Esophagus squamous epithelium (tissue), 5 donors: Measurements from ENCODE around the gene DCUN1D4. TPM values are rescaled to one million over a fixed set of nuclear protein-coding genes. Genes with fewer than 3 reads are reported as not detected.

Source experiments
- DNase-seq: peaks from one replicate; lab custom pipeline; 2025; lab: John Stamatoyannopoulos, UW
- H3K27ac ChIP-seq, 4 donors: fragments of 200-600 bp; sonication (generic); one replicate each; pipeline ENCODE4 v1.5.1; 2016 to 2019; ENCODE audit warnings: mild to moderate bottlenecking in 1 of 4
- H3K27me3 ChIP-seq, 4 donors: fragments of 200-600 bp; sonication (generic); 1 replicate in 3 of 4; 2 replicates in 1 of 4; pipeline versions ENCODE4 v1.5.1 to v1.6.0; 2017 to 2021; ENCODE audit warnings: antibody characterized with exemption in 1 of 4
- H3K36me3 ChIP-seq, 3 donors: fragments of 200-600 bp; sonication (generic); one replicate each; pipeline ENCODE4 v1.5.1; 2016 to 2019
- H3K4me1 ChIP-seq, 3 donors: fragments of 200-600 bp; sonication (generic); one replicate each; pipeline ENCODE4 v1.5.1; 2017 to 2019
- H3K4me3 ChIP-seq, 4 donors: fragments of 200-600 bp; sonication (generic); 1 replicate in 3 of 4; 2 replicates in 1 of 4; pipeline ENCODE4 v1.5.1; 2016 to 2019; ENCODE audit warnings: mild to moderate bottlenecking in 2 of 4, moderate library complexity in 1 of 4
- H3K9me3 ChIP-seq, 3 donors: fragments of 200-600 bp; sonication (generic); one replicate each; pipeline ENCODE4 v1.5.1; 2016 to 2019
- CTCF ChIP-seq, 6 experiments: fragments of 450-650 bp in 4 of 6; fragments of 200-600 bp in 2 of 6; sonication (generic) in 2 of 6; IDR thresholded peaks; one replicate each; pipeline ENCODE4 v1.5.1; 2016 to 2019; ENCODE audit warnings: antibody characterized with exemption in 6 of 6, mild to moderate bottlenecking in 4 of 6, moderate library complexity in 4 of 6
- POLR2A ChIP-seq, 4 donors: fragments of 450-650 bp; IDR thresholded peaks; one replicate each; pipeline ENCODE4 v1.6.1; 2017; ENCODE audit warnings: antibody characterized with exemption in 4 of 4, mild to moderate bottlenecking in 4 of 4, moderate library complexity in 3 of 4
- WGBS, 2 donors: methylation state at CpG; one replicate each; pipeline ENCODE4 v1.1.5; 2018; 5-methylcytosine and 5-hydroxymethylcytosine counted together
- intact Hi-C: fragments of 100-400 bp; cut with DNase I; formaldehyde crosslinking; loops from one replicate; pipeline ENCODE4 v1.15.0; 2022
- total RNA-seq, 4 donors: library from RNA; depleted of rRNA; stranded (reverse); fragments of >200 nt; gene quantifications; one replicate each; pipeline ENCODE4 v1.1.0, GENCODE V29; 2016
- donor health status: DM: yes; HTN: yes; CAD: no.

DCUN1D4 gene
- total RNA-seq, 4 donors from 2014 or later = 13.0 to 33.0 (median 16.7) TPM

GRCh38 chr4:51901363-51901762, 58.4 kb downstream of the DCUN1D4 start:
- TF ChIP-seq POLR2A (IDR thresholded peaks at IDR 0.05) (no peak), CTCF (IDR thresholded peaks at IDR 0.05) (no peak)
- 87 to 88% methylated on average over 4 to 5 of the region's 5 CpGs for WGBS, 2 donors
- Histone ChIP-seq H3K27me3 (no peaks in the 10 kb centered on the region), H3K36me3 (peaks cover 0 to 58% (median 7%) of the 10 kb centered on the region in 3 donors), H3K4me3 (no peak overlapping the region), H3K4me1 (peaks cover 0 to 9% (median 6%) of the 10 kb centered on the region in 3 donors), H3K9me3 (no peaks in the 10 kb centered on the region), H3K27ac (no peak overlapping the region)
- intact Hi-C loops = no loop called here
- no peak for DNase-seq

GRCh38 chr4:51906167-51906958, 63.4 kb downstream of the DCUN1D4 start:
- Histone ChIP-seq H3K9me3 (no peaks in the 10 kb centered on the region), H3K27ac (peak overlapping the region in 1 of 4 donors; percentile 29), H3K27me3 (no peaks in the 10 kb centered on the region), H3K4me3 (no peak overlapping the region), H3K4me1 (peaks cover 0 to 13% (median 6%) of the 10 kb centered on the region in 3 donors), H3K36me3 (peaks cover 0 to 72% (median under 1%) of the 10 kb centered on the region in 3 donors)
- intact Hi-C loops = no loop called here
- WGBS, 2 donors = 48 to 50% methylated on average over 6 to 7 of the region's 7 CpGs
- no peak for DNase-seq
- TF ChIP-seq POLR2A (IDR thresholded peaks at IDR 0.05) (no peak), CTCF (IDR thresholded peaks at IDR 0.05) (no peak)

- no peak for TF ChIP-seq CTCF (IDR thresholded peaks at IDR 0.05)
- TF ChIP-seq POLR2A (IDR thresholded peaks at IDR 0.05) = no peak
- H3K4me1 ChIP-seq = peaks cover 0 to 13% (median 6%) of the 10 kb centered on the region in 3 donors
- intact Hi-C loops = no loop called here
- H3K9me3 ChIP-seq = no peaks in the 10 kb centered on the region
- 36 to 55% methylated on average over 3 of the region's 3 CpGs for WGBS, 2 donors
- H3K4me3 ChIP-seq = no peak overlapping the region
- H3K27me3 ChIP-seq = no peaks in the 10 kb centered on the region
- no peak overlapping the region for H3K27ac ChIP-seq
- DNase-seq = no peak
- peaks cover 0 to 76% (median 0%) of the 10 kb centered on the region in 3 donors for H3K36me3 ChIP-seq
These were observed 64.2 kb downstream of the DCUN1D4 start for GRCh38 chr4:51907006-51907669.

GRCh38 chr4:51909236-51909703, 66.3 kb downstream of the DCUN1D4 start:
- Histone ChIP-seq H3K36me3 (peaks cover 0 to 77% (median 5%) of the 10 kb centered on the region in 3 donors), H3K4me3 (no peak overlapping the region), H3K27me3 (no peaks in the 10 kb centered on the region), H3K4me1 (peaks cover 0 to 13% (median 6%) of the 10 kb centered on the region in 3 donors), H3K9me3 (no peaks in the 10 kb centered on the region), H3K27ac (no peak overlapping the region)
- no peak for TF ChIP-seq POLR2A (IDR thresholded peaks at IDR 0.05)
- no peak for TF ChIP-seq CTCF (IDR thresholded peaks at IDR 0.05)
- 81 to 97% methylated on average over 5 to 6 of the region's 7 CpGs for WGBS, 2 donors
- intact Hi-C loops = no loop called here
- no peak for DNase-seq

- 51 to 65% methylated on average over 6 of the region's 6 CpGs for WGBS, 2 donors
- no peak overlapping the region for H3K27ac ChIP-seq
- H3K9me3 ChIP-seq = no peaks in the 10 kb centered on the region
- TF ChIP-seq CTCF (IDR thresholded peaks at IDR 0.05) (no peak), POLR2A (IDR thresholded peaks at IDR 0.05) (no peak)
- peaks cover 0 to 36% (median 5%) of the 10 kb centered on the region in 3 donors for H3K36me3 ChIP-seq
- intact Hi-C loops = no loop called here
- H3K4me1 ChIP-seq = no peaks in the 10 kb centered on the region
- H3K27me3 ChIP-seq = no peaks in the 10 kb centered on the region
- DNase-seq = no peak
- H3K4me3 ChIP-seq = no peak overlapping the region
These were observed 75.3 kb downstream of the DCUN1D4 start for GRCh38 chr4:51918251-51918650.
